M059J (cell line): Measurements from ENCODE around the gene GLB1L2. TPM values are rescaled to one million over a fixed set of nuclear protein-coding genes. Genes with fewer than 3 reads are reported as not detected.
"Not testable (repeated sequence)": the region's sequence is repeated elsewhere in the genome, so short reads cannot be mapped to it uniquely, and the experiment has no call there.

Source experiments
- DNase-seq: peaks from one replicate; pipeline ENCODE4 v3.0.0-alpha.2; 2012; ENCODE audit warnings: low read depth
- total RNA-seq: library from RNA; depleted of rRNA; stranded (reverse); fragments of >200 nt; shearing (Covaris generic); gene quantifications from 2 replicates; pipeline ENCODE4 v1.2.3, GENCODE V29; 2014; rRNA removed

GLB1L2 gene
- total RNA-seq = not detected in 2 replicates

GRCh38 chr11:134331354-134332188 is at the start of gene GLB1L2:
Gene GLB1L2, plus strand, starts transcription at chr11:134331988. Its CDS starts 74 bp downstream, at chr11:134332062.
- no peak for DNase-seq

DNA sequence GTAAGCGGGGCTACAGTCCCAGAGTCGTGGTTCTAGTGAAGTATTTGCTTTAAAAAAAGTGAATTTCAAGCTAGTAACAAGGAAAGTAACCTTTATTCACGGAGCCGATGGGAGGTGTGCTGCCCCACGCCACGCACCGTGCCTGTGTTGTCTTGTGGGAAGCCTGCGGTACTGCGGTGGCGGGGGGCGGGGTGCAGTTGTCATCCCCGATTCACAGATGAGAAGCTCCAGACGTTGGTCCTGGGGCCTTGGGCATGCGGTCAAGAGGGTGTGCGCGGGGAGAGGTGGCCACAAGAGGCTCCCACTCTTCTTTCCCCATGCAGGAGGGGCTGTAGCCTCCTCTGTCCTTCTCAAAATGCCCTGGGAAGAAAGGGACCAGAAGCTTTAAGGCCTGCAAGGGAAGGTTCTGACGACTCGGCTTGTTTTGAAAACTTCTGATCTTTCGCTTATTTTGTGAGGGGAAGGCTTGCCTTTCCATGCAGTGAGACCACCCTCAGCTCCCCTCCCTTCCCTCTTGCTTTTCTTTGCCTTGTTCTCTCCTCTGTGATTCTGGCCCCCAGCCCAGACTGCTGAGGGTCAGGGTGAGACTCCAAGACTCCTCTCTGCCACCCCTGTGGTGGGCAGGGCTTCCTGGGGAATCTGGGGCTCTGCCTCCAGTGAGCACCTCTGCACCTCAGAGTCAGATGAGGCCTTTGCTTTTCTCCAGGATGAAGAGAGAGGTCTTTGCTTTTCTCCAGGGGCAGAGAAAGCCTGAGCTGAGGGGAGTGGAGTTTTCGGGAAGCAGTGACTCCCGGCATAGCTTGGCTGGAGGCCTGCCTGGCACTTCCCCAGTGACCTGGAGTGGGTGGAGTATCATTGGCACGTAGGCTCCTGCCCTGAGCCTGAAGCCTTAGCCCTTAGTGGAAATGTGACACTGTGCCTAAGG is 49.4 kb upstream of the GLB1L2 start:
- DNase-seq = no peak

- DNase-seq = no peak
Observed at GRCh38 chr11:134283461-134284230, 48.1 kb upstream of the GLB1L2 start.

DNA sequence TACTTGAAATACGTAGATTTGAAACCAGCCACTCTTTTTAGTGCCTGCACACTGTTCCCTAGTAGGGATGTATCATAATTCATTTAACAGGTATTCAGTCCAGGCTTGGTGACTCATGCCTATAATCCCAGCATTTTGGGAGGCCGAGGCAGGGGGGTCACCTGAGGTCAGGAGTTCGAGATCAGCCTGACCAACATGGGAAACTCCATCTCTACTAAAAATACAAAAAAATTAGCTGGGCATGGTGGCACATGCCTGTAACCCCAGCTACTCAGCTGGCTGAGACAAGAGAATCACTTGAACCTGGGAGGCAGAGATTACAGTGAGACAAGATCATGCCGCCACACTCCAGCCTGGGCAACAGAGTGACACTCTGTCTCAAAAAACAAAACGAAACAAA is 47.4 kb upstream of the GLB1L2 start:
- DNase-seq = not testable (repeated sequence)

DNA sequence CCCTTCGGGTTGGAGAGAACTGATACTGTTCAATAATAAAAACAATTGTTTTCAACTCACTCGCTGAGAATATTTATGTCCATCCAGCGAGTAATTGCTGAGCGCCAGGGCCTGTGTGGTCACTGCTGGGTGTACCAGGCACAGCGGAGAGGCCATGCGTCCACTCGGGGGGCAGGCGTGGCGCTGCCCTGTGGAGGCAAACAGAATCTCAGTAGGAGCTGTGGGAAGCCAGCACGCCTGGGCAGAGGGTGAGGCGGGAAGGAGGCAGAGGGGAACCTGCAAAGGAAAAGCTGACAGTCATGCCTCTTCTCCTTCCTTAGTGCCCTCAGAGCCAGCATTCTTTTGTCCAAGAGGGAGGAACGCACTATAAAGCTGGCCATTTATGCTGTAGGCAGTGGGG is 44.2 kb upstream of the GLB1L2 start:
- no peak for DNase-seq

GRCh38 chr11:134288486-134288885 is 43.3 kb upstream of the GLB1L2 start:
- no peak for DNase-seq

DNA sequence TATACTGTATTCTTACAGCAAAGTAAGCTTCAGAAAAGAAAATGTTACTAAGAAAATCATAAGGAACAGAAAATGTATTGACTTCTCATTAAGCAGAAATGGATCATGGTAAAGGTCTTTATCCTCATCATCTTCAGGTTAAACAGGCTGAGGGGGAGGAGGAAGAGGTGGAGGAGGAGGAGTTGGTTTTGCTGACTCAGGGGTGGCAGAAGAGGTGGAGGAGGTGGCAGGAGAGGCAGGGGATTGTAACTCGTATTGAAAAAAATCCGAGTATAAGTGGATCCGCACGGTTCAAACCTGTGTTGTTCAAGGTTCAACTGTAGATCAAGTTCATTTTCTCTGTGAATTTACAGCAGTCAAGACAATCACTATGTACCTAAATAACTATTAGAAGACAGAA is 42.6 kb upstream of the GLB1L2 start:
- DNase-seq = no peak

GRCh38 chr11:134289789-134290188 is 42.0 kb upstream of the GLB1L2 start:
- no peak for DNase-seq

DNA sequence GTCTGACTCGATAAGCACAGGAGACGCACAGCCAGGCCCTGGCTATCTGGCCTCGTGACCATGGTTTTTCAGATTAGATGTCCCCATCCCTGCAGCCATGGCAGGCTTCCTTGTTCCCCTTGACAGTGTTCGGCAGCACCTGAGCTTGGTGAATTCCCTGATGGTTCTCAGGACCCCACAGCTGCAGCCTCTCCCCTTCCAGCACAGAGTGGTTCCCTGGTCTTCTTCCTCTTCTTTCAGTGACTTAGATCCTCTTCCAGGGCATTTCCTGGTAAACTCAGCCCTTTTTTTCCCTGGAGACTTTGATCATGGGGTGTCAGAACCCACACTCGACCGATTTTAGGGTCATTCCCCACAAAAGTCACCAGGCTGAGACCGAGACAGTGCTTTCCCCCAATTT is 41.1 kb upstream of the GLB1L2 start:
- DNase-seq = no peak

GRCh38 chr11:134291196-134291595 is 40.6 kb upstream of the GLB1L2 start:
- no peak for DNase-seq

- no peak for DNase-seq
Observed at GRCh38 chr11:134292661-134293060, 39.1 kb upstream of the GLB1L2 start.

DNA sequence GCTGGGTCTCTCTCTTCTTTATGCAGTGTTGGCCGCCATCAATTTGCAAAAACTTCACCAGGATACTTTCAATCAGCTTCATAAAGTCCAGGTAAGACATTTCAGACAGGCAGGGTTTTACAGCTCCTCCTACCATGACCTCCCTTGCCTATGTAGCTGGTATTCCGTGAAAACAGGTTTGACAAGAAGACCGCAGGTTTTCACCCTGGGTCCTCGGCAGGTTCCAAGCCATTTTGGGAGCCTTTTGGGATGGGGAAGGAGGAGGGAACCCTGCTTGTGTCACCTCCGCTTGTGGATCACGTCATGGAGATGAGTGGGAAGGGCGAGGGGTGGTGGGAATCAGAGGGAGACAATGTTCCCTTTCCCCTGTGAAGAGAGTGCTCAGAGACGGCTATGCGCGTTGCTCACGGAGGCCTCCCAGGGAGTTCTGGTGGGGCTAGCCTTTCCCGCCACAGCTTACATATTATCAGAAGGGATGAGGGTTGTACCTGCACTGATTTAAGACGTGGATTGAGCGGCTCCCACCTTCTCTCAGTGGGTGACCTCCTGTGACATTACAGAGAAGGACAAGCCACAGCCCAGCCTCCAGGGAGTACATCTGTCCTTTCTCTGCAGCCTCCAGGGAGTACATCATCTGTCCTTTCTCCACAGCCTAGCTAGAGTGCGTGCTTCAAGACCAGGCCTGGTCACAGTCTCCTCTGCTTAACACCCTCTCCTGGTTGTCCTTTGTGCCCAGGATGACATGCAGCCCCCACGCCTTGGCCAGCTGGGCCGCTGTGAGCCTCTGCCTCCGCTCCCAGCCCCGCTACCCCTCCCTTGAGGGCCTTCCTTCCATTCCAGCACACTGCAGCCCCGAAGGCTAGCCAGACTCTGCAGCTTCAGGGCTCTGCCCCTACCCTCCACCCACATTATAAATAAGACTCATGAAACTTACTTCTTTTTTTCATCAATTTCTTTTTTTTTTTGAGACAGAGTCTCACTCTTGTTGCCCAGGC is 38.4 kb upstream of the GLB1L2 start:
- DNase-seq = no peak

- no peak for DNase-seq
Observed at GRCh38 chr11:134294664-134295063, 37.1 kb upstream of the GLB1L2 start.

DNA sequence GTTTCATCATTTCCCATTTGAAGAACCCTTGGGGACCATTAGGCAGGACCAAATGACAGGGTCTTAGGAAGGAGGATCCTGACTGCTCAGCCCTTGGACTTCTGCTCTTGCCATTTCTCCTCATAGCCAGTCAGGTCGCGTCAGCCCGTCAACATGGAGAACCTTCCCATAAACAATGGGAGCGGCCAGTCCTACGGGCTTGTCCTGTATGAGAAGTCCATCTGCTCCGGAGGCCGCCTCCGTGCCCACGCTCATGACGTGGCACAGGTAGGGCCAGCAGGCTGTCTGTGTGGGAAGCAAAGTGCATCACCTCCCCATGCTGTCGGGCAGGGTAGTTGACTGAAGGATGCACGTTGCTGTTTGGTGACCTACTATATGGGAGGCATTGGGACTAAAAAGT is 19.6 kb upstream of the GLB1L2 start:
- no peak for DNase-seq

- no peak for DNase-seq
Observed at GRCh38 chr11:134312807-134313206, 19.0 kb upstream of the GLB1L2 start.

DNA sequence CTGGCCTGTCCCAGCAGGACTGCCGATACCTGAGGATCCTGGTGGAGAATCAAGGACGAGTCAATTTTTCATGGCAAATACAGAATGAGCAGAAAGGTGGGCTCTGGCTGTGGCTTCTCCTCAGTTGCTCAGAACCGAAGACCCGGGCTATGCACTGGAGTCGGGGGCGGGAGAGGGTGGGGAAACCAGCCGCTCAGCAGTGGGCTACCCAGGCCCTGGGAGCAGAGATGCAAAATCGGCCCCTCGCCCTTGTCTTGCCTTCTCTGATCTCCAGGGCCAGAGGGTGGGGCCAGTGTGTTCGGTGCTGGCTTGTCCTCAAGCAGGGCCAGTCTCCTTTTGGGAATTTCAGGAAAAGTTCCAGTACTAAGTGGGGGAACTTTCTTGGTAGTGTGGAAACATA is 18.4 kb upstream of the GLB1L2 start:
- DNase-seq = no peak

DNA sequence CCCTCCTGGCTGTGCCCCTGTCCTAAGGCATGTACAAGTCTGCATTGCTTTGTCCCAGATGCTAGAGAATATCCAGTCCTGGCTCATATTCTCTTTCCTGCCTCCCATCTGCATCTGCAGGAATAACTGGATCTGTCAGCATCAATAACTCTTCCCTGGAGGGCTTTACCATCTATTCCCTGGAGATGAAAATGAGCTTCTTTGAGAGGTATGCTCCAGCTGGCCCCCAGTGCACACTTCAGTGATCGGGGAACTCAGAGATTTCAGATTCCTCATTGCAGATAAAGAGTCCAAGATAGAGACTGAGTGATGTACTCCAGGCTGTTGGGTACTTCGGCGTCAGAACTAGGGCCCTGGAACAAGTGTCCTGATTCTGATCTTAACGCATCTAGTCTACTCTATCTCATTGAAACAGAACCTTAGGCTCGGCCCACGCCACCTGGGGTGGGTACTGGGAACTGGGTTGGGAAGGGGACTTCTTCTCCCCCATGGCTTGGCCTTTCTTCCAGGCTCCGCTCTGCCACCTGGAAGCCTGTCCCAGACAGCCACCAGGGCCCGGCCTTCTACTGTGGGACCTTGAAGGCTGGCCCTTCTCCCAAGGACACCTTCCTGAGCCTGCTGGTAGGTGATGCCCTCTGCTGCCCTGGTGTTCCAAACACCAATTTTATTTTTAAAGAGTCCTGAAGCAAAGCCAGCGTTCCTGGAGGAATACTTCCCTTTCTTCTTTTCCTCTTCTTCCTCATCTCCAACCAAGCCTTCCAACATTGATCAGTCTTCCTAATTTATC is 17.8 kb upstream of the GLB1L2 start:
- no peak for DNase-seq

DNA sequence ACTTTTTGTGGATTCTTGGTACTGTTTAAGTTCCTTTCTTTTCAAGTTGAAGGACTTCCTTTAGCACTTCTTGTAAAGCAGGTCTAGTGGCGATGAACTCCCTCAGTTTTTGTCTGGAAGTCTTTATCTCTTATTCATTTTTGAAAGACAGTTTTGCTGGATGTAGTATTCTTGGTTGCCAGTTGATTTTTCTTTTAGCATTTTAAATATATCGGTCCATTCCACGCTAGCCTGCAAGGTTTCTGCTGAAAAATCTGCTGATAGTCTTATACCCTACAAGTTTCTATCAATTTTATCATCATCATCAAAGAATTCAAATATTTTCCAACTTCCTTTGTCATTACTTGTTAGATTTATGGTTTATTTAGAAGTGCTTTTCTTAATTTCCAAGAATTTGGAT is 14.7 kb upstream of the GLB1L2 start:
- no peak for DNase-seq

DNA sequence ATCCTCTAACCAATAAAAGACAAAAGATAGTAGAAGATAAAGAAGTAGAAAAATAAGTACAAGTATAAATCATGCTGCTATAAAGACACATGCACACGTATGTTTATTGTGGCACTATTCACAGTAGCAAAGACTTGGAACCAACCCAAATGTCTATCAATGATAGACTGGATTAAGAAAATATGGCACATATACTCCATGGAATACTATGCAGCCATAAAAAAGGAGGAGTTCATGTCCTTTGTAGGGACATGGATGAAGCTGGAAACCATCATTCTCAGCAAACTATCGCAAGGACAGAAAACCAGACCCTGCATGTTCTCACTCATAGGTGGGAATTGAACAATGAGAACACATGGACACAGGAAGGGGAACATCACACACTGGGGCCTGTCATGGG is 10.4 kb upstream of the GLB1L2 start:
- not testable (repeated sequence) for DNase-seq

- no peak for DNase-seq
Observed at GRCh38 chr11:134322553-134322952, 9.2 kb upstream of the GLB1L2 start.
